ENCODE data around the gene GOLT1A.

The GOLT1A gene

GRCh38 chr1:204190212-204191211 is 23.3 kb downstream of the GOLT1A start:
- DNase-seq = peak; percentile 38

- no peak for DNase-seq
Observed at GRCh38 chr1:204188959-204189639, 24.7 kb downstream of the GOLT1A start.

DNA sequence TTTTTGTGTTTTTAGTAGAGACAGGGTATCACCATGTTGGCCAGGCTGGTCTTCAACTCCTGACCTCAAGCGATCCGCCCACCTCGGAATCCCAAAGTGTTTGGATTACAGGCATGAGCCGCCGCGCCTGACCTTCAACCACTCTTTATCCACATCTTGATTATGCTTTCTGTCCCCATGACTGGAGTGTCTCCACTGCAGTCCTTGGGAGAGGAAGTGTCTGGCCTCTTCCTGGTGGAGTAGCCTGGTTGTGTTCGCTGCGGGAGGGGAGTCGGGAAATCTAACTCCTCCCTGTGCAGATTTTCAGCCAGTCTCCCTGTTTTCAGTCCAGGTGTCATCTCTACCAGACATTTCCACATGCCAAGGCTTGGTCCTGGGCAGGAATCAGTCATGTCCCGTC is 27.2 kb downstream of the GOLT1A start:
- no peak for DNase-seq

DNA sequence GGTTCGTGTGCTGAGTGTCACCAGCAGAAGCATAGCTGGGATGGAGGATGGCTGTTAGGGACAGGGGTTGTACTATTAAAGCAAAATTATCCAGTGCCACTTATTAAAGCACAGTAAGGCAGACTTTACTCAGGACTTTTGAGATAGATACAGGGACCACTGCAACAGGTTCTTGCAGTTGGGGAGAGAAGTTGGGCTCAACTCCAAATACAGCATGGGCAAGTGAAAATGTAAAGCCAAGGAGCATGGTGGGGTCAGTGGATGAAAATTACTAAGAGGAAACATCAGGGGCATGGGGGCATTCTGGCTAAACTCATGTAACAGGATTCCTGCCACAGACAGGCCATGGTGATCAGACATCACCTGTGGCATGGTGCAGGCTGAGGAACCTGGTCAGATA is 32.7 kb downstream of the GOLT1A start:
- DNase-seq = no peak

DNA sequence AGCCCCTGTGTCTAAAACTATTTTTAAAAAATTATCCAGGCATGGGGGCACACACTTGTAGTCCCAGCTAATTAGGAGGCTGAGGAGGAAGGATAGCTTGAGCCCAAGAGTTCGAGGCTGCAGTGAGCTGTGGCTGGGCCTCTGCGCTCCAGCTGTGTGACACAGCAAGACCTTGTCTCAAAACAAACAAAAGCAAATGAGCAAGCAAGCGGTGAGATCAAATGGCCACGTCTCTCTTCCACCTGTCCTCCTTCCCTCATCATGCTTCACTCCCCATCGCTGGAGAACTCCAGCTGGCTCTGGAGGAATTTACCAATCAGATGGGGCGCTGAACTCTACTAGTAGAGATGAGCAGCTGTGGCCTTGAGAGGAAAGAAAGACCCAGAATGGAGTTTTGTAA is 33.7 kb downstream of the GOLT1A start:
- no peak for DNase-seq

DNA sequence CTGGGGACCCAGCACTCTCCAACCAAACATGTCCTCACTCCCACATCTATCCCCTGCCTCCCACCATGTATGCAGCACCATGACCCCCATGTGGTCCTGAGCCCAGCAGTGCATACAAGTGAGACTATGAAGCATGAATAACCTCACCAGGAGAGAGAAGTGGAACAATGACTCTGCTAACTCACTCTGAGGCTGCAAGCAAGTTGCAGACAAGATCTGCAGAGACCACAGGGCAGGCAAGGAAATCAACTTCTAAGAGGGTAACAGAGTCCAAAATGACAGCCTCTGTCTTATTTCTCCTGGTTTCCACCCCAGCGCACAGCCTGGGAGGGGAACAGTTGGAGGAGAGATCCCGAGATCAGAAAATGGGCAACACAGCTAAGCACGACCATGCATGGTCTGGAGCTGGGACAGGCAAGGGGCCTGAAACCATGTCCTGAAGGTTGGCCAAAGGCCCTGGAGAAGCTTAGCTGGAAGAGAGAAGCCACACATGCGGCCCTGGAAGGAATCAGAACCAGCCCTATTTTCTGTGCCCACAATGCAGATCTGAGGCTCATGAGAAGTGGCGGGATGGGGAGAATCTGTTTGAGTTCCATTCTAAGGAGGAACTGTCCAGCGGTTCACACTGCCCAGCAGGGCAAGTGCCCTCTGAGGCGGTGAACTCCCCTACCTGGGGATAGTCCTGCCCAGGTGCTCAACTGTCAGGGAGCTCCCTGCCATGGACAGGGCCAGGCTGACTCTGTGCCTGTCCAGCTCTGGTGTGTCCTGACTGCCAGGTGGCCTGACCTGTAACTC is 35.1 kb downstream of the GOLT1A start:
- DNase-seq = no peak

DNA sequence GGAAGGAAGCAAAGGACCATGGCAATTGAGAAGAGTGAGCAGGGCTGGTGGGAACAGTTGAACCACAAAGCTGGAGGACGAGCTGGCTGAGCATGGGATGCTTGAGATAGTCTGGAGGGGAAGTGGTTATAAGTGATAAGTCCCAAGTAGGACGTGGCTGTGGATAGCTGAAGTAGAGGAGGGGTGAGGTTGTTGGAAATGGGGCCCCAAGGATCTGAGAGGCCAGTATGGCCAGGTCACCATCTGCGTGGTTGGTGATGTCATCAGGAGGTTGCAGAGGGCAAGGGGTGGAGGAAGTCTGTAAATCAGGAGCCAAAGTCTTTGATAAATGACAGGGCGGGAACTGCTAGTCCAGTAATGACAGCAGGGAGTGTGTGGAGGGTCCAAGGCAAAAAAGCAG is 36.7 kb downstream of the GOLT1A start:
- no peak for DNase-seq

- no peak for DNase-seq
Observed at GRCh38 chr1:204176049-204176448, 37.7 kb downstream of the GOLT1A start.

DNA sequence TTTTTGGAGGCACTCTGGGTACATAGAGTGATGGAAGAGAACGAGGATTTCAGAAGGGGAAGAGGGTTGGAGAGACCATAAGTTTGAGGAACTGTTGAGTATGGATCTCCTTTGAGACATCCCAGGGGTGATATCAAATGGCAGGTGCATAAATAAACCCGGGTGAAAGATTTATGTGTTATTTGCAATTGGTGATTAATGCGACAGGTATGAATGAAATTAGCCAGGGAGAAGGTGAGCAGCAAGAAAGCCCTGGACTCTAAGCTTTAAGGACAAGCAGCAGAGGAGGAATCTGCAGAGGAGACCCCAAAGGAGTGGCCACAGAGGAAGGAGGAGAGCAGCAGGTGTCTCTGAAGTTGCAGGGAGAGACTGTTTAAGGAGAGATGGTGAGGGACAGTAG is 38.8 kb downstream of the GOLT1A start:
- no peak for DNase-seq

- DNase-seq = no peak
Observed at GRCh38 chr1:204172404-204173029, 41.3 kb downstream of the GOLT1A start.

GRCh38 chr1:204171751-204172178 is 42.0 kb downstream of the GOLT1A start:
- DNase-seq = no peak

DNA sequence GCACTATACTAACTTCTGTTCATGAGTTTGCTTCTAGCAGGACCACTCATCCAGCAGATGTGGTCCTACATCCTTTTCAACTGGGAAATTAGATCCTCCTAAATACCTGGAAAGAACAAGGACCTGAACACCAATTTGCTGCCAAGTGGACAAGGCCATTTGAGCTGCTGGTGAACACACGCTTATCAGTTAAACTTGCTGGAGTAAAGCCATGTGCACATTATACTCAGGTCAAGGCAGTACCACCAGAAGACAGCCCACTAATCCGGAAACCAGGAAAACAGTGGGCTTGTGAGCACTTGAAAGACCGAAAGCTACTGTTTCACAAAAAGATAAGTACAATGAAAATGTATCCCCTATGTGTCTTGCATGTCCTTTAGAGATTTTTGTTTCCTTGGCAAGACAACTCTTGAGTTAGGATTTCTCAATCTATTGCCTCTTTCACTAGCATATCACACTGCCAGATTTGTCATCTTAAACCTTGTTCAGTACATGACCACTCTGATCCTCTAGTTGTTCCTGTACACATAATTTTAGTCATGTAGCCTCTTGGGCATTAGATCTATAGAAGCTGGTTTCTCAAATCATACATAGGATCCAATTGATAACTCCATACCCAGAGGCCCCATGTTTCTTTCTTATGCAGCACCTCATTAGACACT is 43.2 kb downstream of the GOLT1A start:
- no peak for DNase-seq

- DNase-seq = no peak
Observed at GRCh38 chr1:204169858-204170257, 43.9 kb downstream of the GOLT1A start.

DNA sequence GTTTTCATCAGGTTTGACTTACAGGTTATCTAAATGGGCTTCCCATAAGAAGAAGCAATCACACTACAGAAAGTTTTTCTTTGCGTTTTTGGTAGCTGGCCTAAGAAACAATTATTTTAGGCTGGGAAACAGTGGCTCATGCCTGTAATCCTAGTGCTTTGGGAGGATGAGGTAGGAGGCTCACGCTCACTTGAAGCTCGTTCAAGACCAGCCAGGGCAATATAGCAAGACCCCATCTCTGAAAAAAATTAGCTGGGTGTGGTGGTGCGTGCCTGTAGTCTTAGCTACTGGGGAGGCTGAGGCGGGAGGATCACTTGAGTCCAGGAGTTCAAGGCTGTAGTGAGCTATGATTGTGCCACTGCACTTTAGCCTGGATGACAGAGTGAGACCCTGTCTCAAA is 46.1 kb downstream of the GOLT1A start:
- DNase-seq = no peak

- DNase-seq = no peak
Observed at GRCh38 chr1:204166219-204166618, 47.6 kb downstream of the GOLT1A start, which contains the start of gene REN. Gene REN, minus strand, starts transcription at chr1:204166337. Its CDS starts 44 bp downstream, at chr1:204166293.

DNA sequence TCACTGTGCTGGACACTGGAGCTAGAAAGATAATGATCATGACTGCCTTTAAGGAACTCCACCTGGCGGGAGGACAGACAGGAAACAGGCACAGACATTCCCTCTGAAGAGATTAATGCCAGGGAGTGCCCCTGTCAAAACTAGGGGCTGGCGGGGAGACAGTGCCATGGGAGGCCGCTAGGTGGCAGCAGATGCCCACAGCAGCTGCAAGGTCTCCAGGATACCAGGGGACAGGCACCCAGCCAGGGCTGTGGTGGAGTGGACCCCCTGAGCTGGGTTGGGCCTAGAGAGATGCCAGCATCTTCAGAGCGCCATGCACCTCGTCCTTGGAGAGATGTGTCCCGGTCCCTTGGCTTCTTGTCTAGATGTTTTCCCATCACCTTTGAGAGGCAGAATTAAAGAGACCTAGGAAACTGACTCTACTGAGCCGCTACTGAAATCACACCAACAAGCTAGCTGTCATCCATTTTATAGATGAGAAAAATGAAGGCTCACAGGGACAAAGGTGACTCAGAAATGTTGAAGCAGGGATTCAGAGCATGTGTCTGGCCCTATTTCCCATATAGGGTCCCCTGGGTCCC is 51.2 kb downstream of the GOLT1A start:
- DNase-seq = peak; percentile 71

DNA sequence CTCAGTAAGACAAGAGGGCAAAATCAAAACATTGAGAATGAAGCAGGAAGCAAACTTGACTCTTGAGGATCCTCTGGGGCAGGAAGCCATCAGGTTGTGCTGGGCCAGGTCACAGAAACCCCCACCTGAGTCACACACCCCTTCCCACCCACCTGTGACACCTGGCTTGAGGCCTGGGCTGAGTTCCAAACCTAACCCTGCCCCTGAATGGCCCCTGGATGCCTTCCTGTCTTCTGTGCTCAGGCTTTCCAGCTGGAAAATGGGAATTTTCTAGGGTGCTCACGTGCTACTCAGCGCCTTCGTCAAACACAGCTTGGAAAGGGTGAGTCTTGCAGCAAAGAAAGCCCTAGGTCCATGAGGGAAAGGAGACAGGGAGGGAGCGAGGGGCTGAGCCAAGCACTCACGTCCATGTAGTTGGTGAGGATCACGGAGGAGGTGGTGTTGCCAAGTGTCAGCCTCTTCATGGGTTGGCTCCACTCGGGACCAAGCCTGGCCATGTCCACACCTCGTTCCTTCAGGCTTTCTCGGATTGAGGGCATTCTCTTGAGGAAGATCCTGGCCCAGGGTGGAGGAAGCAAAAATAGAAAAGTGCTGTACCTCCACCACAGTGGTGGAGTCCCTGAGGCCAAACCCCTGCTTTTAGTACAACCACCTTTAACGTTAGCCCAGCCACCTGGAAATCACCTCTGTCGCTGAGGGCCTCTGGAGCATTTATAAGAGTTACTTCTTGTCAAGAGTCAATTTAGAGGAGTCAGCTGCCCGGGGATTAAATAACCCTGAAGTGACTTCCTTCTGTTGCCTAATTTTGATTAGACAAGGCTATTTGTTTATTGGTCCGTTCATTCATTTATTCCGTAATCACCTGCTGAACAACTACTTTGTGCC is 51.9 kb downstream of the GOLT1A start:
- no peak for DNase-seq

- DNase-seq = no peak
Observed at GRCh38 chr1:204157962-204158361, 55.8 kb downstream of the GOLT1A start.

- no peak for DNase-seq
Observed at GRCh38 chr1:204155881-204156280, 57.9 kb downstream of the GOLT1A start.

DNA sequence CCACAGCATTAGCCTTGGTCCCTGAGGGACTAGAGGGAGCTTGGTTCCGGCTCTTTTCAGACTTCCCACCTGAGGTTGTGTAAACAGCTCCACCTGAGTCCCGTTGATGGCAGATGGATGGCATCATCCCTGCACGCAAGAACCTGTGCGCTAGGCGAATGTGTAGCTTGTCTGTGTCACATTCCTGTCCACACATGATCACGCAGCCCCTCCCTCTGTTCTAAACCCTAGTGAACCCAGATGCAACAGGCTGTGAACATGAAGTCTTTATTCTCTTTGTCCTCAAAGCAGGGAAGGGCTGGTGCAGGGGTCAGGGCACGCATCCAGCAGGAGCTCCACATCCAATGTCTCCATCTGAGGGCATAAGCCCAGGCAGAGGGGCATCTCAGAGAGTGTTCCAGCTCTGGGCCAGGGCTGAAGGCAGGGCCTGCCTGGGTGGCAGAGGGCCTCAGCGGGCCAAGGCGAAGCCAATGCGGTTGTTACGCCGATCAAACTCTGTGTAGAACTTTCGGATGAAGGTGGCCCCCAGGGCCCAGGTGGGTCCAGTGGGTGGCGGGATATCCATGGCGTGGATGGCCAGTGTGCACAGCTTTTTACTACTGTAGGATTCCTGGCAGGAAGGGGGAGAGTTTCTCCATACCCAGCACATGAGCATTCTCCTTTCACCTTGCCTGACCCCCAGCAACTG is 59.1 kb downstream of the GOLT1A start:
- no peak for DNase-seq

Data from DMS79 treated with DMSO at 0.1 percent for 48 hours (cell line).